Measurements from ENCODE around the gene ABCA7. TPM values are rescaled to one million over a fixed set of nuclear protein-coding genes. Genes with fewer than 3 reads are reported as not detected.

Gene ABCA7
- total RNA-seq, 4 donors from 2014 or later: 15.5 to 58.7 (median 29.8) TPM

- Histone ChIP-seq H3K4me1 (peaks cover 0 to 13% of the 10 kb centered on the region in 2 donors), H3K27ac (no peak overlapping the region), H3K9me3 (no peaks in the 10 kb centered on the region), H3K27me3 (no peaks in the 10 kb centered on the region), H3K36me3 (peaks cover 0 to 10% of the 10 kb centered on the region in 2 donors), H3K4me3 (replicated peaks in 1 of 3) (no peak overlapping the region)
- no peak for TF ChIP-seq CTCF (IDR thresholded peaks at IDR 0.05)
- TF ChIP-seq POLR2A (IDR thresholded peaks at IDR 0.05): no peak
- WGBS, 2 donors: 78 to 79% methylated on average over 10 to 20 of the region's 32 CpGs
- intact Hi-C loops (cut with DNase I): no loop called here
- no peak for DNase-seq
Measured at GRCh38 chr19:1004204-1004802, 35.6 kb upstream of the ABCA7 start.

- Histone ChIP-seq H3K9me3 (no peaks in the 10 kb centered on the region), H3K27ac (no peak overlapping the region), H3K36me3 (peaks cover 5 to 14% of the 10 kb centered on the region in 2 donors), H3K4me1 (peaks cover 0 to 12% of the 10 kb centered on the region in 2 donors), H3K4me3 (replicated peaks in 1 of 3) (no peak overlapping the region), H3K27me3 (no peaks in the 10 kb centered on the region)
- no peak for TF ChIP-seq CTCF (IDR thresholded peaks at IDR 0.05)
- TF ChIP-seq POLR2A (IDR thresholded peaks at IDR 0.05): no peak
- DNase-seq: no peak
- intact Hi-C loops (cut with DNase I): no loop called here
- 90 to 93% methylated on average over 59 to 66 of the region's 70 CpGs for WGBS, 2 donors
Measured at GRCh38 chr19:1004803-1005664, 34.9 kb upstream of the ABCA7 start.

- WGBS, 2 donors: 84 to 88% methylated on average over 23 to 25 of the region's 27 CpGs
- Histone ChIP-seq H3K27me3 (no peaks in the 10 kb centered on the region), H3K27ac (no peak overlapping the region), H3K4me1 (no peaks in the 10 kb centered on the region), H3K9me3 (no peaks in the 10 kb centered on the region), H3K4me3 (replicated peaks in 1 of 3) (no peak overlapping the region), H3K36me3 (peaks cover 23 to 32% of the 10 kb centered on the region in 2 donors)
- intact Hi-C loops (cut with DNase I): no loop called here
- TF ChIP-seq POLR2A (IDR thresholded peaks at IDR 0.05): no peak
- no peak for DNase-seq
Measured at GRCh38 chr19:1006711-1007398, 33.1 kb upstream of the ABCA7 start.

GRCh38 chr19:1007399-1008251 is 32.3 kb upstream of the ABCA7 start:
- Histone ChIP-seq H3K36me3 (peaks cover 31 to 40% of the 10 kb centered on the region in 2 donors), H3K9me3 (no peaks in the 10 kb centered on the region), H3K27ac (no peak overlapping the region), H3K27me3 (no peaks in the 10 kb centered on the region), H3K4me3 (replicated peaks in 1 of 3) (no peak overlapping the region), H3K4me1 (no peaks in the 10 kb centered on the region)
- TF ChIP-seq CTCF (IDR thresholded peaks at IDR 0.05) (no peak), POLR2A (IDR thresholded peaks at IDR 0.05) (no peak)
- intact Hi-C loops (cut with DNase I): no loop called here
- DNase-seq: no peak
- 94 to 95% methylated on average over 25 to 64 of the region's 73 CpGs for WGBS, 2 donors
